Measurements from ENCODE around the gene SHANK2.

The SHANK2 gene

GRCh38 chr11:71252269-71252769 lies at the start of gene SHANK2:
SHANK2 (minus strand) TSS chr11:71252577; CDS start chr11:71147326, 105,251 bp downstream.
- DNase-seq (ENCODE audit: low read depth): no peak
- H3K4me3 ChIP-seq (ENCODE audit: low read length): peak within 1 kb of the TSS; percentile 51
- no peak for TF ChIP-seq CTCF (conservative IDR thresholded peaks at IDR 0.05; ENCODE audit: low read depth, low read length)

- no peak for TF ChIP-seq CTCF (conservative IDR thresholded peaks at IDR 0.05; ENCODE audit: low read depth, low read length)
- no peak overlapping the region for H3K4me3 ChIP-seq (ENCODE audit: low read length)
- no peak for DNase-seq (ENCODE audit: low read depth)
Measured at GRCh38 chr11:71301858-71302533, 49.6 kb upstream of the SHANK2 start.

GRCh38 chr11:71301046-71301857 lies 48.9 kb upstream of the SHANK2 start:
- no peak overlapping the region for H3K4me3 ChIP-seq (ENCODE audit: low read length)
- DNase-seq (ENCODE audit: low read depth): no peak
- TF ChIP-seq CTCF (conservative IDR thresholded peaks at IDR 0.05; ENCODE audit: low read depth, low read length): no peak

GRCh38 chr11:71300187-71300586 lies 47.8 kb upstream of the SHANK2 start:
- DNase-seq (ENCODE audit: low read depth): no peak
- H3K4me3 ChIP-seq (ENCODE audit: low read length): no peak overlapping the region
- no peak for TF ChIP-seq CTCF (conservative IDR thresholded peaks at IDR 0.05; ENCODE audit: low read depth, low read length)

- H3K4me3 ChIP-seq (ENCODE audit: low read length): no peak overlapping the region
Measured at GRCh38 chr11:71298761-71299181, 46.4 kb upstream of the SHANK2 start.

GRCh38 chr11:71298016-71298550 lies 45.7 kb upstream of the SHANK2 start:
- no peak for DNase-seq (ENCODE audit: low read depth)
- TF ChIP-seq CTCF (conservative IDR thresholded peaks at IDR 0.05; ENCODE audit: low read depth, low read length): no peak
- no peak overlapping the region for H3K4me3 ChIP-seq (ENCODE audit: low read length)

More at GRCh38 chr11:71298761-71299181, 46.4 kb upstream of the SHANK2 start:
- no peak for DNase-seq (ENCODE audit: low read depth)
- no peak for TF ChIP-seq CTCF (conservative IDR thresholded peaks at IDR 0.05; ENCODE audit: low read depth, low read length)
